Psoas muscle (tissue), 8 donors: ENCODE results near the gene INSIG1. TPM values are rescaled to one million over a fixed set of nuclear protein-coding genes. Genes with fewer than 3 reads are reported as not detected.
A peak's percentile ranks its signal among the peaks of the same experiment; 100 is the strongest.

Source experiments
- ATAC-seq, 4 donors: fragments of 200-7000 bp; cut with Tn5 transposase; one replicate each; pipeline ENCODE4 v1.9.1; 2020; ENCODE audit warnings: moderate library complexity in 3 of 4, mild to moderate bottlenecking in 2 of 4
- DNase-seq, 2 donors: peaks; one replicate each; pipeline ENCODE4 v3.0.0-alpha.2; 2020
- H3K27ac ChIP-seq: fragments of 200-600 bp; one replicate; pipeline ENCODE4 v1.8.0; 2022
- H3K27me3 ChIP-seq, 3 donors: fragments of 200-600 bp in 1 of 3; one replicate each; pipeline versions ENCODE4 v1.6.1 to v1.8.0; 2013 to 2022; ENCODE audit warnings: low read length in 2 of 3, mild to moderate bottlenecking in 2 of 3, moderate library complexity in 1 of 3; ENCODE audit not compliant: insufficient read depth in 3 of 3
- H3K36me3 ChIP-seq, 2 donors: fragments of 200-600 bp in 1 of 2; one replicate each; pipeline versions ENCODE4 v1.6.1 to v1.8.0; 2013 to 2022; ENCODE audit warnings: low read depth in 1 of 2, mild to moderate bottlenecking in 1 of 2, moderate library complexity in 1 of 2; ENCODE audit not compliant: insufficient read depth in 1 of 2
- H3K4me1 ChIP-seq: fragments of 200-600 bp; one replicate; pipeline ENCODE4 v1.8.0; 2022
- H3K4me3 ChIP-seq: fragments of 200-600 bp; one replicate; pipeline ENCODE4 v1.8.0; 2022; ENCODE audit warnings: mild to moderate bottlenecking
- H3K9me3 ChIP-seq: fragments of 200-600 bp; one replicate; pipeline ENCODE4 v1.8.0; 2022
- WGBS, 3 donors: extraction: QIAGEN DNeasy Blood & Tissue Kit; methylation state at CpG; one replicate each; pipeline versions ENCODE4 v1.1.6 to v1.1.7; 2013; 5-methylcytosine and 5-hydroxymethylcytosine counted together
- intact Hi-C, 2 donors: fragments of 100-400 bp; cut with DNase I; formaldehyde crosslinking; loops; one replicate each; pipeline versions ENCODE4 v1.11.0 to v1.14.2; 2022
- polyA plus RNA-seq, 3 donors: library from polyadenylated mRNA; stranded (reverse); fragments of 200-250 nt; gene quantifications; one replicate each; pipeline ENCODE4 v1.2.3, GENCODE V29; 2013
- total RNA-seq, 4 donors: library from RNA; stranded (reverse); fragmentation: NEBNext Ultra II Directional in 2 of 4; extraction: Animal tissue kit (Norgen Biotek cat#: 25700) in 2 of 4; gene quantifications; one replicate each; pipeline versions ENCODE4 v1.2.1 to v1.2.4, GENCODE V29; 2021 to 2023
- TF ChIP-seq, protein P1 (sequence below): fragments of 200-600 bp; IDR thresholded peaks from one replicate; pipeline ENCODE4 v1.8.0; 2022; ENCODE audit warnings: antibody characterized with exemption
- donor health status: healthy with polysubstance abuse.
- donor health status: DM: no; HTN: no; CAD: no; lungs with moderate emphysema.
- donor health status: Bipolar disorder and iron deficiency.
- donor health status: healthy.
- donor health status: DM: yes; HTN: yes; CAD: no.
- donor health status: DM: no; HTN: no; CAD: no.
- donor health status: DM: no; HTN: no; CAD: no.
- donor health status: DM: yes; HTN: yes; CAD: no.

Gene INSIG1
- total and polyA plus RNA-seq, 7 donors = 4.0 to 20.0 (median 7.4) TPM

GRCh38 chr7:155344618-155345433 lies 47.1 kb downstream of the INSIG1 start:
- H3K27me3 ChIP-seq = peaks cover 0 to 19% (median 6%) of the 10 kb centered on the region in 3 donors
- H3K36me3 ChIP-seq = no peaks in the 10 kb centered on the region
- H3K27ac ChIP-seq = no peak overlapping the region
- peak overlapping the region; percentile 57 for H3K4me3 ChIP-seq
- H3K4me1 ChIP-seq = peaks cover 3% of the 10 kb centered on the region
- TF ChIP-seq, protein P1, sequence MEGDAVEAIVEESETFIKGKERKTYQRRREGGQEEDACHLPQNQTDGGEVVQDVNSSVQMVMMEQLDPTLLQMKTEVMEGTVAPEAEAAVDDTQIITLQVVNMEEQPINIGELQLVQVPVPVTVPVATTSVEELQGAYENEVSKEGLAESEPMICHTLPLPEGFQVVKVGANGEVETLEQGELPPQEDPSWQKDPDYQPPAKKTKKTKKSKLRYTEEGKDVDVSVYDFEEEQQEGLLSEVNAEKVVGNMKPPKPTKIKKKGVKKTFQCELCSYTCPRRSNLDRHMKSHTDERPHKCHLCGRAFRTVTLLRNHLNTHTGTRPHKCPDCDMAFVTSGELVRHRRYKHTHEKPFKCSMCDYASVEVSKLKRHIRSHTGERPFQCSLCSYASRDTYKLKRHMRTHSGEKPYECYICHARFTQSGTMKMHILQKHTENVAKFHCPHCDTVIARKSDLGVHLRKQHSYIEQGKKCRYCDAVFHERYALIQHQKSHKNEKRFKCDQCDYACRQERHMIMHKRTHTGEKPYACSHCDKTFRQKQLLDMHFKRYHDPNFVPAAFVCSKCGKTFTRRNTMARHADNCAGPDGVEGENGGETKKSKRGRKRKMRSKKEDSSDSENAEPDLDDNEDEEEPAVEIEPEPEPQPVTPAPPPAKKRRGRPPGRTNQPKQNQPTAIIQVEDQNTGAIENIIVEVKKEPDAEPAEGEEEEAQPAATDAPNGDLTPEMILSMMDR = peak; percentile 95
- ATAC-seq = peak; percentile 95 to 99 (median 97)
- intact Hi-C loops = loop anchor here (5.0 kb wide), 2 partner anchors 43 to 418 kb away; no protein-coding TSS in a partner anchor
- 1 to 4% (median 3%) methylated on average over 47 to 62 of the region's 62 CpGs for WGBS, 3 donors
- H3K9me3 ChIP-seq = no peaks in the 10 kb centered on the region
- DNase-seq = peak; percentile 75 to 86

GRCh38 chr7:155345490-155345889 lies 47.8 kb downstream of the INSIG1 start:
- ATAC-seq = peak in 3 of 4 donors; percentile 15 to 45 (median 18)
- Histone ChIP-seq H3K27ac (no peak overlapping the region), H3K4me1 (peaks cover 3% of the 10 kb centered on the region), H3K9me3 (no peaks in the 10 kb centered on the region), H3K36me3 (no peaks in the 10 kb centered on the region), H3K27me3 (peaks cover 0 to 14% (median 7%) of the 10 kb centered on the region in 3 donors), H3K4me3 (no peak overlapping the region)
- TF ChIP-seq, protein P1 = no peak
- no peak for DNase-seq
- intact Hi-C loops = no loop called here
- 55 to 62% (median 58%) methylated on average over 2 of the region's 2 CpGs for WGBS, 3 donors

- TF ChIP-seq, protein P1 = no peak
- Histone ChIP-seq H3K27ac (no peak overlapping the region), H3K27me3 (peaks cover 0 to 21% (median 7%) of the 10 kb centered on the region in 3 donors), H3K9me3 (no peaks in the 10 kb centered on the region), H3K36me3 (no peaks in the 10 kb centered on the region), H3K4me3 (no peak overlapping the region), H3K4me1 (peaks cover 3% of the 10 kb centered on the region)
- ATAC-seq (no peak), DNase-seq (no peak)
- 88 to 100% (median 92%) methylated on average over 1 of the region's 1 CpG for WGBS, 3 donors
- intact Hi-C loops = no loop called here
These were observed 48.6 kb downstream of the INSIG1 start for GRCh38 chr7:155346285-155346684.

GRCh38 chr7:155348806-155349205 lies 51.1 kb downstream of the INSIG1 start:
- peak in 1 of 2 donors; percentile 25 for DNase-seq
- no peak overlapping the region for H3K4me3 ChIP-seq
- ATAC-seq = no peak
- no peaks in the 10 kb centered on the region for H3K9me3 ChIP-seq
- H3K4me1 ChIP-seq = peaks cover 3% of the 10 kb centered on the region
- intact Hi-C loops = no loop called here
- no peak overlapping the region for H3K27ac ChIP-seq
- peaks cover 0 to 44% (median 11%) of the 10 kb centered on the region in 3 donors for H3K27me3 ChIP-seq
- TF ChIP-seq, protein P1 = no peak
- H3K36me3 ChIP-seq = no peaks in the 10 kb centered on the region
- 59 to 67% (median 63%) methylated on average over 2 of the region's 2 CpGs for WGBS, 3 donors
